Panc1 (cell line): ENCODE results near the gene ZC3HAV1. TPM values are rescaled to one million over a fixed set of nuclear protein-coding genes. Genes with fewer than 3 reads are reported as not detected.
A peak's percentile ranks its signal among the peaks of the same experiment; 100 is the strongest.

Source experiments
- ATAC-seq: fragments of 200-7000 bp; cut with Tn5 transposase; 2 replicates; pipeline ENCODE4 v1.9.1; 2020; ENCODE audit warnings: mild to moderate bottlenecking, moderate library complexity
- BruUV-seq: library from RNA; stranded (reverse); fragments of 400-500 nt; replicated peaks from 2 replicates; lab custom pipeline; 2021; lab: Mats Ljungman, UMichigan
- CTCF ChIA-PET: fragments of 300-600 bp; sonication (Branson Sonifier 250); formaldehyde crosslinking; loops from one replicate; lab custom pipeline; 2022; ENCODE audit warnings: antibody characterized with exemption; lab: Charles Lee
- POLR2A ChIA-PET: fragments of 300-600 bp; sonication (Branson Sonifier 250); formaldehyde crosslinking; loops from one replicate; lab custom pipeline; 2022; ENCODE audit warnings: antibody characterized with exemption; lab: Charles Lee
- DNase-seq: peaks from one replicate; pipeline ENCODE4 v3.0.0-alpha.2; 2010; ENCODE audit warnings: low read depth, low spot score
- H3K27ac ChIP-seq: 2 replicates; pipeline ENCODE4 v1.5.1; 2011; ENCODE audit warnings: mild to moderate bottlenecking, low read length, inconsistent platforms
- H3K27me3 ChIP-seq: fragments of 200-500 bp; sonication (Bioruptor generic); 2 replicates; pipeline ENCODE4 v1.6.0; 2014; ENCODE audit warnings: low read length, inconsistent platforms; ENCODE audit not compliant: control insufficient read depth, insufficient read depth
- H3K36me3 ChIP-seq: fragments of 200-500 bp; sonication (Bioruptor generic); 2 replicates; pipeline ENCODE4 v1.5.1; 2014; ENCODE audit warnings: inconsistent platforms, mild to moderate bottlenecking, low read length, moderate library complexity; ENCODE audit not compliant: control insufficient read depth, insufficient read depth
- H3K4me1 ChIP-seq: 2 replicates; pipeline ENCODE4 v1.5.1; 2011; ENCODE audit warnings: inconsistent platforms, mild to moderate bottlenecking, low read length, moderate library complexity; ENCODE audit not compliant: control insufficient read depth, insufficient read depth
- H3K4me3 ChIP-seq, 2 experiments: 2 replicates each; pipeline ENCODE4 v1.5.1; 2011 to 2012; ENCODE audit warnings: low read depth in 2 of 2, low read length in 2 of 2, mild to moderate bottlenecking in 2 of 2, inconsistent platforms in 1 of 2, moderate library complexity in 1 of 2
- H3K9me3 ChIP-seq: fragments of 200-500 bp; sonication (Bioruptor generic); 2 replicates; pipeline ENCODE4 v1.5.1; 2014; ENCODE audit warnings: low read depth, mild to moderate bottlenecking, inconsistent platforms, low read length, moderate library complexity; ENCODE audit not compliant: control insufficient read depth, insufficient read depth
- CTCF ChIP-seq: fragments of 450-650 bp; IDR thresholded peaks from 2 replicates; pipeline ENCODE4 v1.5.1; 2017; ENCODE audit warnings: mild to moderate bottlenecking
- POLR2AphosphoS5 ChIP-seq: IDR thresholded peaks from 2 replicates; pipeline ENCODE4 v1.6.1; 2012; ENCODE audit warnings: mild to moderate bottlenecking, low read depth, low read length, moderate library complexity
- SIN3A ChIP-seq: IDR thresholded peaks from 2 replicates; pipeline ENCODE4 v1.6.1; 2012; ENCODE audit warnings: low read depth, mild to moderate bottlenecking, low read length, moderate library complexity, borderline replicate concordance; ENCODE audit not compliant: insufficient read depth
- TCF7L2 ChIP-seq: IDR thresholded peaks from 2 replicates; pipeline ENCODE4 v1.6.1; 2011; ENCODE audit warnings: mild to moderate bottlenecking, low read depth, low read length, inconsistent platforms
- in situ Hi-C: cut with HindIII; loops from 2 replicates; pipeline ENCODE4 v1.10.0; 2016; ENCODE audit warnings: low sequenced_read_pairs, low pct_unique_long_range_greater_than_20kb
- intact Hi-C: fragments of 100-400 bp; cut with micrococcal nuclease; formaldehyde crosslinking; loops from one replicate; pipeline ENCODE4 v1.10.0; 2022; ENCODE audit not compliant: unreplicated experiment
- total RNA-seq: library from RNA; stranded (reverse); gene quantifications from one replicate; pipeline ENCODE4 v1.2.1, GENCODE V29; 2021; ENCODE audit not compliant: unreplicated experiment
- TF ChIP-seq, protein P1 (sequence below), 2 experiments: IDR thresholded peaks; 2 replicates each; pipeline ENCODE4 v1.6.1; 2011 to 2012; ENCODE audit warnings: low read depth in 2 of 2, control low read depth in 1 of 2, low read length in 1 of 2, mild to moderate bottlenecking in 1 of 2, moderate library complexity in 1 of 2; ENCODE audit not compliant: insufficient read depth in 1 of 2

Gene ZC3HAV1
- total RNA-seq, 1 experiment from 2014 or later, result 47.1 TPM

GRCh38 chr7:139099172-139099947 is 10.2 kb downstream of the ZC3HAV1 start:
- Histone ChIP-seq H3K27ac (no peak overlapping the region), H3K4me3 (no peak overlapping the region), H3K36me3 (no peaks in the 10 kb centered on the region), H3K4me1 (peaks cover 29% of the 10 kb centered on the region), H3K27me3 (no peaks in the 10 kb centered on the region), H3K9me3 (no peaks in the 10 kb centered on the region)
- DNase-seq, result no peak
- TF ChIP-seq TCF7L2, result no peak
- no peak for TF ChIP-seq CTCF
- TF ChIP-seq, protein P1, sequence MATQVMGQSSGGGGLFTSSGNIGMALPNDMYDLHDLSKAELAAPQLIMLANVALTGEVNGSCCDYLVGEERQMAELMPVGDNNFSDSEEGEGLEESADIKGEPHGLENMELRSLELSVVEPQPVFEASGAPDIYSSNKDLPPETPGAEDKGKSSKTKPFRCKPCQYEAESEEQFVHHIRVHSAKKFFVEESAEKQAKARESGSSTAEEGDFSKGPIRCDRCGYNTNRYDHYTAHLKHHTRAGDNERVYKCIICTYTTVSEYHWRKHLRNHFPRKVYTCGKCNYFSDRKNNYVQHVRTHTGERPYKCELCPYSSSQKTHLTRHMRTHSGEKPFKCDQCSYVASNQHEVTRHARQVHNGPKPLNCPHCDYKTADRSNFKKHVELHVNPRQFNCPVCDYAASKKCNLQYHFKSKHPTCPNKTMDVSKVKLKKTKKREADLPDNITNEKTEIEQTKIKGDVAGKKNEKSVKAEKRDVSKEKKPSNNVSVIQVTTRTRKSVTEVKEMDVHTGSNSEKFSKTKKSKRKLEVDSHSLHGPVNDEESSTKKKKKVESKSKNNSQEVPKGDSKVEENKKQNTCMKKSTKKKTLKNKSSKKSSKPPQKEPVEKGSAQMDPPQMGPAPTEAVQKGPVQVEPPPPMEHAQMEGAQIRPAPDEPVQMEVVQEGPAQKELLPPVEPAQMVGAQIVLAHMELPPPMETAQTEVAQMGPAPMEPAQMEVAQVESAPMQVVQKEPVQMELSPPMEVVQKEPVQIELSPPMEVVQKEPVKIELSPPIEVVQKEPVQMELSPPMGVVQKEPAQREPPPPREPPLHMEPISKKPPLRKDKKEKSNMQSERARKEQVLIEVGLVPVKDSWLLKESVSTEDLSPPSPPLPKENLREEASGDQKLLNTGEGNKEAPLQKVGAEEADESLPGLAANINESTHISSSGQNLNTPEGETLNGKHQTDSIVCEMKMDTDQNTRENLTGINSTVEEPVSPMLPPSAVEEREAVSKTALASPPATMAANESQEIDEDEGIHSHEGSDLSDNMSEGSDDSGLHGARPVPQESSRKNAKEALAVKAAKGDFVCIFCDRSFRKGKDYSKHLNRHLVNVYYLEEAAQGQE (IDR thresholded peaks at IDR 0.05; ENCODE audit: insufficient read depth in 1 of 2, low read depth in 2 of 2, low read length in 1 of 2), result no peak
- TF ChIP-seq POLR2AphosphoS5, result no peak
- TF ChIP-seq SIN3A, result no peak
- ChIA-PET POLR2A (no interaction called here), CTCF (no interaction called here)
- ATAC-seq, result no peak
- in situ Hi-C loops, result no loop called here
- no TSS peak for BruUV-seq
- intact Hi-C loops, result no loop called here

DNA sequence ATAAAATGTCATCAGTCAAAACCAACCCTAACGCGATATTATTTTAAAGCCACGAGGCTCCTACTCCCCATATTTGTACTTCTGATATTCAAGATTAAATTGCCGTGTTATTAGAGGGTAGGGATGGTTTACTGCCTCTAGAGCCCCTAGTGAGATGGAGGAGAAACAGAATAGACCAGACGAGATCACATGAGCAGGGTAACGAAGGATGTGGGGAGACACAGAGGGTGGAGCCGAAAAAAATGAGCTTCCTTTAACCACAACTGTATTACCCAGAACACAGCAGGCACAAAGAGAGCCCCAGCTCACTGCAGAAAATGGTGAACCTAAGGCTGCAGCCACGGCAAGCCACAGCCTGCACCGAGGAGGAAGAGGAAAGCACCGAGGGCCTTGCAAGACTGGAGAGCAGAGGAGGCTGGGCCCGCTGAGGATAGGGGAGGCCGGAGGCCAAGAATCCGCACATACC is 14.3 kb downstream of the ZC3HAV1 start:
- POLR2A ChIA-PET, result interaction anchor here (0.6 kb wide), 1 partner anchor 16 kb away, joined by 18 read pairs; no protein-coding TSS in a partner anchor
- no TSS peak for BruUV-seq
- intact Hi-C loops (no loop called here), in situ Hi-C loops (no loop called here)
- TF ChIP-seq, protein P1 (IDR thresholded peaks at IDR 0.05; ENCODE audit: insufficient read depth in 1 of 2, low read depth in 2 of 2, low read length in 1 of 2), result no peak
- TF ChIP-seq SIN3A, result no peak
- no peak for TF ChIP-seq CTCF
- TF ChIP-seq POLR2AphosphoS5, result no peak
- no peak for TF ChIP-seq TCF7L2
- Histone ChIP-seq H3K27me3 (no peaks in the 10 kb centered on the region), H3K36me3 (no peaks in the 10 kb centered on the region), H3K4me3 (no peak overlapping the region), H3K4me1 (peaks cover 23% of the 10 kb centered on the region), H3K27ac (peak overlapping the region; percentile 12), H3K9me3 (no peaks in the 10 kb centered on the region)
- DNase-seq (no peak), ATAC-seq (peak; percentile 64)
- CTCF ChIA-PET, result no interaction called here
